HUDEP-2 (cell line): Measurements from ENCODE around the gene MAP3K20.
"Not testable (repeated sequence)": the region's sequence is repeated elsewhere in the genome, so short reads cannot be mapped to it uniquely, and the experiment has no call there.

Source experiments
- DNase-seq, 76 experiments: peaks; one replicate each; lab custom pipeline; 2025; ENCODE audit not compliant: unreplicated experiment in 76 of 76; lab: John Stamatoyannopoulos, UW

MAP3K20 gene

DNA sequence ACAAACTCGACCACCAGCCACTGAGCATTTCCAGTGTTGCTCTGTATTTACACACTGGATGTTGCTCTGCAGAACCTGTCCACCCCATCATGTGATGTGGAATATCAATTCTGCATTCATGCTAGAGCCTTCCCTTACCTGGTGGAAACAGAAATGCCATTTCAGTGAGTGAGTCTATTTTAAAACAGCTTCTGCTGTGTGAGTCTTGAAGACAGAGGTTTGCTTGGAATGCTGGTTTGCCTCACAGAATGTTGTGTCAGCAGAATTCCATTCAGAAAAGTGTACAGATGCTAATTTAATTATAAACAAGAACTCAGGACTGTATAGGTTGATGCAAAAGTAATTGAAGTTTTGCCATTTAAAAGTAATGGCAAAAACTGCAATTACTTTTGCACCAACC lies 118.3 kb downstream of the MAP3K20 start:
- DNase-seq, result no peak

DNA sequence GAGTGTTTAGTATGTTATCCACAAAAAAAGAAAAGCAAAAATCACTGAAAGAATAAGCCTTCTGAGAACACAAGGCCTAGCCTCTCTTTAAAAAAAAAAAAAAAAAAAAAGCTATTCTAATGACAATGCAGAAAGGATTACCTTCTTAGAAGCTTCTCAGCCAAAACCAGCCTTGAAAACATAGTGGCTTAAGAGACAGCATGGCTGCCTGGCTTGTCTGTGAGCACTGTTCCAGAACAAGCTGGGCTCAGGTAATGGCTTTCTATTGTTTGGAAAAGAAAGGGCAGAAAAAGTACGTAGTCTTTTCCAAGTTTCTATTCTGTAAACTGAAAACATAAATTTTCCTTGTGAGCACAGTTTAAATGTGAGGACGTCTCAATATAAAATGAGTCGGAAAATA lies 119.5 kb downstream of the MAP3K20 start:
- DNase-seq, result no peak

DNA sequence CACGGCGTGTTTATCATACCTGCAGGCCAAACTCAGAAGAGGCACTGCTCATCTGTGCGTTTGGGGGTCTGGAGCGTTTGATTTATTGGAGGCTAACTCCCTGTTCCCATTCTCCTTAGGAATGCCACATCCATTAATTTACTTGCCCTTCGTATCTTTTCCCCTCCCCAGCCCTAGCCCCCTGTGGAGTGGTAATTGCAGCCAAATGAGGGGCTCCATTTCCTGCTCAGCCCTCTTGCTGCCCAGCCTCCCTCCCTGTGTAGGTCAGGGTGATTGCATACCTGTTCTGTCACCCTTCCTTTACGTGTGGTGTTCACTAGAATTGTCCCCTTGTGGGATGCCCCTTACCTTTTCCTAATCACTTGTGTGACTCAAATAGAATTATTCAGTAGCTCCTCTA lies 120.4 kb downstream of the MAP3K20 start:
- DNase-seq, result no peak

DNA sequence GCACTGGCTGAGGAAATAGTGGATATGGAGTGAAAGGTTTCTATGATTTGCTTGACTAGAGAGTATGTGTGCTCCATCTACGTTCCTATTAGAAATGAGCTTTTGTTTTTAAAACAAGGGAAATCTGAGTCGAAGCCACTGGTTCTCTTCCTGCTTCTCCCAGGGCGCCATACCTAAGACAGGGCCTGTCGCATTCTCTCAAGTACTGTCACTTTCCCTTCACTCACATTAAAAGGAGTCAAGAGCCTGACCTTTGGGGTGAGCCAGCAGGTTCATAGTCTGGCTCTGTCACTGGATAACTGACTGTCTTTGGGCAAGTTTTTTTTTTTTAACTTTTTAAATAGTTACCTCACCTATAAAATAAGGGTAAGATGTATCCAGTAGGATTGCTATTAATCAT lies 121.0 kb downstream of the MAP3K20 start:
- DNase-seq, result no peak

DNA sequence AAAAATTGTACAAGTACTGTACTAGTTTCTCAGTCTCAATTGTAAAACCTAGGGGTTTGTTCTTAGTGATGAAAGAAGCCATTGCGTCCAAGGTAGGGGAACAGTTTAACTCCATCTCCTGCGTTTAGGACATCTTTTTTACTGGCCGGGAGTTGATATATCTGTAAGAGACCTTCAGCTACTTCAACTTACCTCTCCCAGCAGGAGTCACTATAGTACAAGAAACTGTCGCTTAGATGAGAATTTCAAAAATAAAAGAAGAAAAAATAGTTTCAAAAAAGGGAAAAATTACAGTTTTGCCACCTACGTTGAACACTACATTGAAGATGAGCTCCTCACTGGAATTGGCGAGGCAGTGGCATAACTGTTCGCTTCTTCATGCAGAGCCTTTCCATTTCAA lies 122.7 kb downstream of the MAP3K20 start:
- DNase-seq, result no peak

- no peak for DNase-seq
Measured at GRCh38 chr2:173199294-173199693, 123.6 kb downstream of the MAP3K20 start.

DNA sequence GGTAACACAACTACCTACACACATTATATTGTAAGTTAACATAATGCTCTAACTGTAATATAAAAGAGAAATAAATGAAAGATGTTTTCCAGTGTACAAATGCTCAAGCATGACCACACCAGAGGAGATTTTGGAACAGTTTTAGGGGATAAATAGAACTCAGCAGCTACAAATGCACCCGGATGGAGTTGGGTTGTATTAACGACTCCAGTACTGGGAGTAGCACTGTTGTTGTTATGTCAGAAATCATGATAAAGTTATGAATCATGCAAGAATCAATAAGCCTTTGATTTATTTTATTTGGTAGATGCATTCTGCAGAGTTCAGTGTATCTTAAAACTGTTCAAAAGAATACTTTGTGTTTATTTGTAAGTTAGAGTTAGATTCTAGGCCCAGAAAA lies 126.9 kb downstream of the MAP3K20 start:
- no peak for DNase-seq

DNA sequence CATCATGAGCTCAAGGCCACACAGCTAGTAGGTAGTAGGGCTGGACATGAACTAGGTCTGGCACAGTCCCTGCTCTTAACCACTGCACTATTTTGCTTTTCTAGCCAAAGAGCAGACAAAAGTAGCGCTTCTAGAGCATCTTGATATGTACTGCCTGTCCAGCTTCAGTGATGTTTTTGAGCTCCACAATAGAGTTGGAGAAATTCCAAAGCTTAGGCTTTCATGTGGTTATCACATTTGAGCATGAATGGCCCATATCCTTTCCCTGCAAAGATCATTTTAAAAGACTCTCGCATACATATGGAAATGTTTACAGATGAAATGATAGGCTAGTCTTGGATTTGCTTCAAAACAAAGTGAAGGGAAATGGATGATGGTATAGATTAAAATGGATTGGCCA lies 128.7 kb downstream of the MAP3K20 start:
- no peak for DNase-seq

GRCh38 chr2:173205375-173205774 lies 129.7 kb downstream of the MAP3K20 start:
- DNase-seq, result no peak

GRCh38 chr2:173207124-173207523 lies 131.5 kb downstream of the MAP3K20 start:
- DNase-seq, result not testable (repeated sequence)

GRCh38 chr2:173210270-173211196 lies 134.9 kb downstream of the MAP3K20 start:
- DNase-seq, result peak in 50 of 76 experiments; percentile 2 to 61 (median 28)

DNA sequence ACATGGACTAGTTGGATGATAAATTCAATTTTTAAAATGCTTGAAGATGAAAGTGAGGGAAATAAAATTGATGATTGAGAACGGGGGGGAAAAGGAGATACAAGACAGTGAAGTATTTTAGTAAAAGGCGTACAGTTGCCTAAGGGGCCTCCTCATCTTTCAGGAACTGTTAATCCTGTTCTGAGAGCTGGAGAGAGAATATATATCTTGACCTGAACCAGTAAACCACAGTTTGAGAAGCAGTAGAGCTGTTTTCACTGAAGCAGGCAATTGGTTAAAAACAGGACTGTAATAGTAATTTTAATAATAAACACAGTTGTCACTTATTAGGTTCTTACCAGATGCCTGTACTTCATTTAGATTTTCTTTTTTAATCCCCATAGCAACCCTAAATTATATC lies 137.5 kb downstream of the MAP3K20 start:
- DNase-seq, result no peak

- DNase-seq, result no peak
Measured at GRCh38 chr2:173214213-173214612, 138.6 kb downstream of the MAP3K20 start.

- no peak for DNase-seq
Measured at GRCh38 chr2:173215316-173215715, 139.7 kb downstream of the MAP3K20 start.

GRCh38 chr2:173216051-173216450 lies 140.4 kb downstream of the MAP3K20 start:
- DNase-seq, result no peak

DNA sequence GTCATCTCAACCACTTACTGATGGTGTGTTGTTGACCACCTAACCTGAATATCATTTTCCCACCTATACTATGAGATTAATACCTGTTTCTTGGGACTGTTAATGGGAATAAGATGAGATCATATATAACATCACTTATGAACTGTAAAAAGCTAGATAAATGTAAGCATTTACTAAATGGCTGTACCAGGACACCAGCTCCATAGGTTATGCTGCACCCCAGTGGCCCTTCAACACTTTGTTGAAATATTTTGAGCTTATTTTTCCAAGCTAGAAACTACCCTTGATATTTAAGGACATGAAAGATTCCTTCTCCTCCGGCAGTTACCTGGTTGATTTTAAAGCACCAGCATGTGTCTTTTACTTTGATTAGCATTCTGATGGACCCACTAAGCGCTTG lies 141.0 kb downstream of the MAP3K20 start:
- no peak for DNase-seq

GRCh38 chr2:173217116-173217840 lies 141.6 kb downstream of the MAP3K20 start:
- DNase-seq, result no peak

DNA sequence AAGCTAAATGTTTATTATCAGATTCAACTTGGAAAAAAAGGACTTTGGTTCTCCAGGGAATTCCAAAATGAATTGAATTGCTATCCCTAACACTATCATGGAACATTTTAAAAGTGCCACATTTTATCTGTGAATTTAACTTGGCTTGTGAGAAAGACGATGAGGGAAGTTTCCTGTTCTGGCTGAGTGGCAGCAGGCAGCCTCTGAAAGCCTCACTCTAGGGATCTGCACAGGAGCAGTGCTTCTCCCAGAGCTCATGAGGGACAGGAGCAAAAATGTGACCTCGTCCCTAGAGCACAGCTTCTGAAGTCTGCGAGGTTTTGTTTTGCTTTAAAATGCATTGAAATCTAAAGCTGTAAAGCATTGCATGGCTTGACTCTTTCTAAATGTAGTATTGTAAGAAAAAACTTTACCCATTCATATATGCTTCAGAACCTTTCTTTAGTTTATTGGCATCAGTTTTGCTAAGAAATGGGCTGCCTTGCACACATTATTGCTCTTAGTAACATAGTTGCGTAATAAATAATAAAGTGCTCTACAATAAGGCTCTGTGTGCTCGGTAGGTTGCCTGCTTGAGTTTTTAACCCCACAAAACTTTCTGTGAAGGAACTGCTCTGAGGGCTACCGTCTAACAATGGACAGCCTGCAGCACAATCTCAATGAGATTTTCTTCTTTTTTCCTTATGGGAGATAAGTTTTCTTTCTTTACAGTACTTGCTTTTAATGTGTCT lies 142.8 kb downstream of the MAP3K20 start:
- no peak for DNase-seq

- peak in 7 of 76 experiments; percentile 4 to 13 (median 7) for DNase-seq
Measured at GRCh38 chr2:173221132-173221695, 145.6 kb downstream of the MAP3K20 start.

DNA sequence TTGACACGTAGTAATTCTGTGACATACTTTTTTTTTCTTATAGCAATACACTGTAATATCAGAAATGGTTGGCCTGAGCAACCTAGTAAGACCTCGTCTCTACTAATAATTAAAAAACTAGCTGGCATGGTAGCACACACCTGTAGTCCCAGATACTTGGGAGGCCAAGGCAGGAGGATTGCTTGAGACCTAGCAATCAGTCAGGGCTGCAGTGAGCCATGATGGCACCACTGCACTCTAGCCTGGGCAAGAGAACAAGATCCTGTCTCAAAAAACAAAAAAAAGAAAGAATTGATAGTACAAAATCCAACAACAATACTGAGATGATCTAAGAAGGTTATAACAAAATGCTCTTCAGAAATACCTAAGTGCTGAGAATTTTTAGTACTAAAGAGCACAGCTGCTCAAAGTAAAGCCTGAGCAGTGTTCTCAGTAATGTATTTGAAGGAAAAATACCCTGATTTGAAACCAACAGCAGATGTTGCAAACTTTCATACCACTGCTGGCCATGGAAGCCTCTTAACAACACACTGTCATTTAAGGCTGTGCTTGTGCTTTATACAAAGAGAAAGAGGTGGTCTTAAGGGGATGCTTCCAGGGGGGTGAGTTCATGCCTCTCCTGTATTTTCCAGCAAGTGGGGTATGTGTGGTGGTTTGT lies 146.4 kb downstream of the MAP3K20 start:
- DNase-seq, result no peak
